Breast epithelium (tissue), 4 donors: ENCODE measurements around the gene GALNT5. TPM values are rescaled to one million over a fixed set of nuclear protein-coding genes. Genes with fewer than 3 reads are reported as not detected.
A peak's percentile ranks its signal among the peaks of the same experiment; 100 is the strongest.

Source experiments
- DNase-seq, 2 donors: peaks; one replicate each; pipeline ENCODE4 v3.0.0-alpha.2; 2019; ENCODE audit warnings: low spot score in 2 of 2
- H3K27ac ChIP-seq, 2 donors: fragments of 200-600 bp; sonication (generic) in 1 of 2; one replicate each; pipeline ENCODE4 v1.5.1; 2016 to 2019; ENCODE audit warnings: mild to moderate bottlenecking in 1 of 2
- H3K27me3 ChIP-seq, 2 donors: fragments of 200-600 bp; sonication (generic) in 1 of 2; one replicate each; pipeline versions ENCODE4 v1.5.1 to v1.6.0; 2017 to 2019; ENCODE audit warnings: control low read depth in 1 of 2, mild to moderate bottlenecking in 1 of 2
- H3K36me3 ChIP-seq: fragments of 200-600 bp; one replicate; pipeline ENCODE4 v1.5.1; 2019
- H3K4me1 ChIP-seq, 2 donors: fragments of 200-600 bp; sonication (generic); one replicate each; pipeline ENCODE4 v1.5.1; 2016 to 2019; ENCODE audit warnings: control low read depth in 1 of 2
- H3K4me3 ChIP-seq, 3 donors: fragments of 200-600 bp; sonication (generic); 1 replicate in 2 of 3; 2 replicates in 1 of 3; pipeline ENCODE4 v1.5.1; 2016 to 2019; ENCODE audit warnings: mild to moderate bottlenecking in 3 of 3, moderate library complexity in 2 of 3
- H3K9me3 ChIP-seq, 2 donors: fragments of 200-600 bp; sonication (generic) in 1 of 2; one replicate each; pipeline ENCODE4 v1.5.1; 2016 to 2019; ENCODE audit warnings: control low read depth in 1 of 2
- CTCF ChIP-seq, 3 donors: fragments of 450-650 bp; IDR thresholded peaks; one replicate each; pipeline ENCODE4 v1.5.1; 2016 to 2017; ENCODE audit warnings: antibody characterized with exemption in 3 of 3, mild to moderate bottlenecking in 3 of 3, moderate library complexity in 3 of 3
- POLR2A ChIP-seq: fragments of 450-650 bp; IDR thresholded peaks from one replicate; pipeline ENCODE4 v1.6.1; 2016; ENCODE audit warnings: antibody characterized with exemption, mild to moderate bottlenecking, moderate library complexity
- POLR2AphosphoS5 ChIP-seq, 3 donors: sonication (generic); formaldehyde crosslinking; IDR thresholded peaks; one replicate each; pipeline ENCODE4 v1.6.1; 2017; ENCODE audit warnings: antibody characterized with exemption in 3 of 3
- intact Hi-C: fragments of 100-400 bp; cut with DNase I; formaldehyde crosslinking; loops from one replicate; pipeline ENCODE4 v1.15.1; 2023; ENCODE audit warnings: low total_unique reads
- total RNA-seq, 3 donors: library from RNA; depleted of rRNA; stranded (reverse); fragments of >200 nt; gene quantifications; one replicate each; pipeline ENCODE4 v1.1.0, GENCODE V29; 2016

GALNT5 gene
- total RNA-seq, 3 donors from 2014 or later: 0.16 to 2.0 (median 1.6) TPM

- intact Hi-C loops: no loop called here
- H3K9me3 ChIP-seq: no peaks in the 10 kb centered on the region
- H3K36me3 ChIP-seq: no peaks in the 10 kb centered on the region
- H3K27me3 ChIP-seq: no peaks in the 10 kb centered on the region
- H3K4me1 ChIP-seq: no peaks in the 10 kb centered on the region
- TF ChIP-seq POLR2AphosphoS5 (IDR thresholded peaks at IDR 0.05) (no peak), POLR2A (no peak), CTCF (IDR thresholded peaks at IDR 0.05) (no peak)
- no peak for DNase-seq
- H3K4me3 ChIP-seq: peak overlapping the region in 1 of 3 donors; percentile 47
- H3K27ac ChIP-seq: peak overlapping the region; percentile 11 to 26
Measured at GRCh38 chr2:157261199-157261782, 3.8 kb downstream of the GALNT5 start.

- Histone ChIP-seq H3K9me3 (no peaks in the 10 kb centered on the region), H3K4me1 (no peaks in the 10 kb centered on the region), H3K4me3 (no peak overlapping the region), H3K27me3 (no peaks in the 10 kb centered on the region), H3K27ac (no peak overlapping the region), H3K36me3 (no peaks in the 10 kb centered on the region)
- no peak for DNase-seq
- intact Hi-C loops: no loop called here
- TF ChIP-seq POLR2A: no peak
- no peak for TF ChIP-seq POLR2AphosphoS5 (IDR thresholded peaks at IDR 0.05)
- TF ChIP-seq CTCF (IDR thresholded peaks at IDR 0.05): no peak
Measured at GRCh38 chr2:157262248-157262647, 4.7 kb downstream of the GALNT5 start.

- H3K27ac ChIP-seq: no peak overlapping the region
- H3K4me1 ChIP-seq: no peaks in the 10 kb centered on the region
- H3K27me3 ChIP-seq: no peaks in the 10 kb centered on the region
- no peak for TF ChIP-seq CTCF (IDR thresholded peaks at IDR 0.05)
- TF ChIP-seq POLR2AphosphoS5 (IDR thresholded peaks at IDR 0.05): no peak
- no peak for TF ChIP-seq POLR2A
- H3K9me3 ChIP-seq: no peaks in the 10 kb centered on the region
- no peak overlapping the region for H3K4me3 ChIP-seq
- no peaks in the 10 kb centered on the region for H3K36me3 ChIP-seq
- DNase-seq: no peak
- intact Hi-C loops: no loop called here
Measured at GRCh38 chr2:157264099-157264498, 6.6 kb downstream of the GALNT5 start.

GRCh38 chr2:157265825-157266224 is 8.3 kb downstream of the GALNT5 start:
- Histone ChIP-seq H3K4me1 (no peaks in the 10 kb centered on the region), H3K27me3 (no peaks in the 10 kb centered on the region), H3K27ac (no peak overlapping the region), H3K9me3 (no peaks in the 10 kb centered on the region), H3K4me3 (no peak overlapping the region), H3K36me3 (no peaks in the 10 kb centered on the region)
- TF ChIP-seq CTCF (IDR thresholded peaks at IDR 0.05) (no peak), POLR2A (no peak), POLR2AphosphoS5 (IDR thresholded peaks at IDR 0.05) (no peak)
- DNase-seq: no peak
- intact Hi-C loops: no loop called here

- Histone ChIP-seq H3K4me3 (no peak overlapping the region), H3K27me3 (no peaks in the 10 kb centered on the region), H3K4me1 (no peaks in the 10 kb centered on the region), H3K9me3 (no peaks in the 10 kb centered on the region), H3K36me3 (no peaks in the 10 kb centered on the region), H3K27ac (no peak overlapping the region)
- TF ChIP-seq CTCF (IDR thresholded peaks at IDR 0.05) (no peak), POLR2AphosphoS5 (IDR thresholded peaks at IDR 0.05) (no peak), POLR2A (no peak)
- DNase-seq: no peak
- intact Hi-C loops: no loop called here
Measured at GRCh38 chr2:157267476-157267875, 10.0 kb downstream of the GALNT5 start.
